NCI-H2227 (cell line): ENCODE results near the gene WSCD1.

Experiments used
- DNase-seq: peaks from one replicate; lab custom pipeline; 2025; ENCODE audit not compliant: unreplicated experiment; lab: John Stamatoyannopoulos, UW

Gene WSCD1

GRCh38 chr17:6059406-6059805, 10.8 kb upstream of the WSCD1 start:
- DNase-seq = no peak

GRCh38 chr17:6061290-6061689, 8.9 kb upstream of the WSCD1 start:
- no peak for DNase-seq

- peak; percentile 22 for DNase-seq
Measured at GRCh38 chr17:6064868-6065267, 5.3 kb upstream of the WSCD1 start.

DNA sequence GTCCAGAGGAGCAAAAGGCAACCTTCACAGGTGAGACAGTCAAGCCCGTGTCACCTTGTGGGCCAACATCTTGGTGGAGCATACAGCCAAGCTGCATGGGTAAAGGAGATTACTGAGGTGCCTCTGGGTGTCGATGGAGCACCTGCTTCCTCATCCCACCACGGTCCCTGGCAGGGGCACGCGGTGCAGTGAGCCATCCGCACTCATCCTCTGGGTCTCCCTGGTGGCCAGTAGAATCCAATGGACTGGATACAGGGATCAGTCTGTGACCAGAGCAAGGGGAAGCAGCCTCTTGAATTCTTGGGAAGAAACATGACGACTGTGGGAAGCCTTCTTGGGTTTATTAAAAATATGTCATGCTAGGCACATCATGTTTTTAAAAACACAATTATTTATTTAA, 4.8 kb upstream of the WSCD1 start:
- no peak for DNase-seq

DNA sequence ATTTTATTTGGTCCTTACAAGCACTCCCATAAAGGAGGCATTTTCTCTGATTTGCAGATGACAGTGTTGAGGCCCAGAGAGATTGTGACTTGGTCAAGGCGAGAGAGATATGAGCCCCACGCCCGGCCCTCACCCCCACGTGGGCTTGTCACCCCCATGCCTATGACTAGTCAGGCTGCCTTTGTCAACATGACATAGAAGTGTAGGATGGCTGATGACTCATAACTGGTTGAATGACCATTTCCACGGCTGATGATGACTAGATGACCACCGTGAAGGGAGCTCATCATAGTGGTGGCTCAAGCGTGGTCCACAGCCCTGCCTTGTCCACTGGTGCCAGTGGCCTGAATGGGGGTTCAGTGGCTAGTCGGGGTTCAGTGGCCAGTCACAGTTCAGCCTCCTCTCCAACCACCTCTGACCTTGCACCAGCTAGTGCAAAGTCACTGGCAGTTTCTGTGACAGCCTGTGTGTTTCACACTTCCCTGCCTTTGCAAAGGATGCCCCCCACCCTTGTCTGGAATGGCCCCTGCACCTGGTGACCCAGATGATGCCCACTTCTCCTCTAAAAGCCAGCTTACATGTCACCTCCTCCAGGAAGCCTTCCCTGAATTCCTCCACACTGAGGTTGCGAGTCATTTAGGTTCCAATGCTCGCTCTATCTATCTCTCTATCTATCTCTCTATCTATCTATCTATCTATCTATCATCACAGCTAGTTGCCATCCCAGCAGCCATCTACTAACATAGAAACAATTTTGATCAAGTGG, 3.8 kb upstream of the WSCD1 start:
- DNase-seq = no peak

GRCh38 chr17:6067060-6067459, 3.1 kb upstream of the WSCD1 start:
- no peak for DNase-seq

DNA sequence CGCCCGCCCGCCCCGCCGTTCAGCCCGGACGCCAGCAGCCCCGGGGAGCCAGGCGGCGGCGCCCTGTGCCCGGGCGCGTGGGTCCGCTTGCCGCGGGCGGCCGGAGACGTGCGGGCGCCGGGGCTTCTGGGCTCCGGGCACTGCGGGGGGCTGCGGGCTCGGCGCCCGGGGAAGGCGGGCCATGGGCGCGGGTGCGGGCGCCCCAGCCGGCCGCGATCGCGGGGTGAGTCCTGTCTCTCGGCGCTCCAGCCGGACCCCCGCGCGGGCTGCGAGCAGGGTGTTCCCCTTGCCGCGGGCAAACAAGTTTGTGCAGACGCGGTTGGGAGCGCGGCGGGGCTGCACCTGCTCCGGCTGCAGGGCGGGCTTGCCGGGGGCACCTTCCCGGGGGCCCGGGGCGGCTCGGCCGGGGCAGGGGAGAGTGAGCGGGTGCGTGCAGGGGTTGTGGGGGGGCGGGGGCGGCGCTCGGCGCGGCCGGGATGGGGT, 292 bp downstream of the WSCD1 start:
- DNase-seq = peak; percentile 29

DNA sequence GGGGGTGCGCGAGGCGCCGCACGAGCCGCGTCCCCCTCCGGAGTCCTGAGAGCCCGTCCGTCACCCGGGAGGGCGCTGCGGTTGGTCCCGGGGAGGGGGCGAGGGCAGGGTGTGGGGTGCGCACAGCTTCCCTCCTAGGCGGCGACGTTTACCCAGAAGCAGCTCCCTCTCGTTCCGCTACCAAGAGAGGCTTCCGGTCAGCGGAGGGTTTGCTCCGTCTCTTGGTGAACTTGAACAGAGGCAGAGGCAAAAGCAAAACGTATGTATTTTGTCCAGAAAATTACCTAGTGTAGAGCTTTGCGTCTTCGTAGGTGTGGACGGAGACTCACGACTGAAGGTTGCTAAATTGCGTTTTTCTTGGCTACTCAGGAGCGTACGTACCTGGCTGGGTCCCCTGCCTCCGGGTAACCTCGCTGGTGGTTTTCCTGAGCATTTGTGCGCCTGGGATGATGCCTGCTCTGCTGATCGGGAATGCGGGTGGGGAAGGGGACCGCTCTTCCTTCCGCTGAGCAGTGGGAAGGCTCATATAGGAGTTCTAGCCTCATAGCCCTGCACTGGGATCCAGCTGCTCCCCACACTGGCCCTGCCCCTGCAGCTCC, 833 bp downstream of the WSCD1 start:
- peak; percentile 14 for DNase-seq

DNA sequence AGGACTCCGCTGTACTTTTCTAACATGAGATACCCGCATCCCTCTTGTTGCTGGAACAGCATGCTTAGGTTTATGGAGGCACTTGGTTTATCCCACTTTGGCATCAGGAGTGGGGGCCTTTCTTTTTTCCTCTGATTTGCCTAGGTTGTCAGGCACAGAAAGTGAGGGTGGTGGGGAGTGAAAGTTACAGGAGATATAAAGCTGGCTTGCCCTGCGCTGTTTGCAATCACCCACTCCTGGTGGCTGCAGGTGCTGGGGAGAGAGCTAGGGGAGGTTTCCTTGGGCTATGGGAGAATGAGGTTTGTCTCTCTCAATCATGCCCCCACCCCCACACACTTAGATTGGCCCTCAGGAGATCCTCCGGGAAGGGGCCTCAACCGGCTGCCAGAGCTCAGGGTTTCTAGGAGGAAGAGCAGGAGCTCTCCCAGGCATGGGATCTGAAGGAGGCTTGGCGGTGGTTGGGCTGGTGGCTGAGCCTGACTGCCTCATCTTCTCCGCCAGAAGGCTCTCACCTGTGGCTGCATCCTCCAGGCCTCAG, 1.4 kb downstream of the WSCD1 start:
- DNase-seq = no peak

DNA sequence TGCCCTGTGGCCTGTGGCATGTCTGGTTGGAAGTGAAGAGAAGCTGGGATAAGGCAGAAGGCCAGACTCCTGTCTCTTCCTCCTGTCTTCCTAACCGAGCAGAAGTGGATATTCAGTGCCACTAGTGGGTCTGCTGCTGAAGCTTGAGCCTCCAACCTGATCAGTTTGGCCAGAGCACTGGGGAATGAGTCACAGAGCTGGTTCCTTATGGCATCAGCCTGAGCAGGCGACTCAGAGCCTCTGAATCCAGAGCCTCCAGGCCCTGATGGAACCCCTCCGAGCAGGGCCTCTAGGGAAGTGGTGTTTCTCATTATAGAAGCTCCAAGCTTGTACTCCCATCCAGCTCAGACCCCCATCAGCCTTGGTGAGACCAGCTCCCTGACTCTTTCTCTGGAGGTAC, 2.0 kb downstream of the WSCD1 start:
- DNase-seq = no peak

GRCh38 chr17:6072611-6073010, 2.4 kb downstream of the WSCD1 start:
- no peak for DNase-seq

DNA sequence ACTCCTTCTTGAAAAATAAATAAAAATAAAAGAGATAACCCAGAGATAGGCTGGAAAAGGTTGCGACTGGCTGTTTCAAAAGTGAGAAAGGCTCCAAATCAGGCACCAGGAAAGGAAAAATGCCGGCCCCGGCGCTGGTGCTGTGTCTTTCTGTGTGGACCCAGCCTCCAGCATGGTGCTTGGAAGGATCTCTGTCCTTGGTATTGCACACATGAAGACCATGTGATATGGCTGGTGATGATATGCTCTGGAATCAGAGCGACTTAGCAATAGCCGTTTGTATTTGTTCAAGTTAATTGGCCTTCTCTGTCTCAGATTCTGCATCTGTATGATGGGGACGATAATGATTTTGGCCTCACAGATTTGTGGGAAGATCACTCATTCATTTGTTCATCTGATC, 3.4 kb downstream of the WSCD1 start:
- DNase-seq = no peak

DNA sequence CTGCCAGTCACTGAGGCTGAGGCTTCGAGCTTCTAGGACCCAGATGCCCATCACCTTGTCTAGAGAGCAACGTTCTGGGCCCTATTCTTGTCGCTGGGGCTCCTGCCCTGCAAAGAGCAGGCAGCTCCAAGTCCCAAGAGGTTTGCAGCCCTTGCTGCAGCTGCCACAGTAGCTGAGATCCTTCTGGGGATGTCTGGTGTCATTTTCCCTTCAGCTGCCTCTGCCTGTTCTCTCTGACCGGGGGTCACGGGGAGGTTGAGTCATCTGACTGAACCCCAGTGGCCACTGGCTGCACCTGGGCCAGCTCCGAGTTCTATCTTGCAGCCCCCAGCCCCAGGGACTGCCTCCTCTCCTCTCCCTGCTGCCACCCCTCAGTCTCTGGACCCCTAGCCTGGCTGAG, 4.9 kb downstream of the WSCD1 start:
- no peak for DNase-seq

DNA sequence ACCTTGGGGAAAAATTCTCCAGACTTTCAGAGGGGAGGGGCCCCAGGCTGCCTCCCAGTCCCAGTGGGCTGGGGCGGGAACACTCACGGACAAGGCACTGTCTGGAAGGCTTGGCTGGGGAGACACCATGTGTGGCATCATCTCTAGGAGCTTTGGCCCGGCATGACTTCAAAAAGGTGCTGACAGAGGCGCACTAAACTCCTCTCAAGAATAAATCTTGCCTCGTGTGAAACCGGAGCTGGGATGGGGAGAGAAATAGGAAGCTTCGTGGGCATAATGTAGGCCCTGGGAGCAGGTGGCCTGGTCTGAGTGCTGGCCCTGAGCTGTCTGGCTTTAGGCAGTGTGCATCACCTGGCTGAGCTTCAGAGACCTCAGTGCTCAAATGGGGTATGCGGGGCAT, 5.7 kb downstream of the WSCD1 start:
- DNase-seq = no peak

DNA sequence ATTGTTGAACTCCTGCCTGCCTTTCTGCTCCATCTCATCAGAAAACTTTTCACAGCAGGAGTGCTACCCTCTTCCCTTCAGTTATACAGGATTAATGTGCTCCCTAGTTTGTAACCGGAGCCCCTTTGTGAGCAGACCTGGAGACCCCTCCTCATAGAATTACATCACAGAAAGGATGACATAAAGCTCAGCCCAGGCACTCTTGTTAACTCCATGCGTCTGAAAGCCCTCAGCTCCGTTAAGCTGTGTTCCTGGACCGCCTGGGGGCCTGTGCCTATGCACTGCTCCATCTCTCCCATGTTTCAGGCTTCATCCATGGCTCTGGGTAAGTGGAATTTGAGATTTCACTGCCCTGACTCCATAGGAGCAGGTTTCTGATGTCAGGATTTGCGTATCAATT, 7.6 kb downstream of the WSCD1 start:
- no peak for DNase-seq

DNA sequence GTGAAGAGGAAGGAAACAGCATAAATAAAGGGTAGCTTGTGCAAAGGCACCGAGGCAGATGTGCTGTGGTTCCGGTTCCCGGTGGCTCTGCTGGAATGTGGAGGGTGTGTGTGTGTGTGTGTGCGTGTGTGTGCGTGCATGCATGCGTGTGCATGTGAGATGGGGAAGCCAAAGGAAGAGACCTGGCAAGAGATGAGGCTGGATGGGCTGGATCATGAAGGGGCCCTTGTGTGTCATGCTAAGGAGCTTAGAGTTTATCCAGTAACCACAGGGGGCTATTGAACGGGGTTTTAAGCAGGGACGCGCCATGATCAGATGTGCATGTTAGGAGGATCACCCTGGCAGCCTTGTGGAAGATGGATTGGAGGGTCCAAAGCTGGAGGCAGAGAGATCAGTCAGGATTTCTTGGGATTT, 8.3 kb downstream of the WSCD1 start:
- no peak for DNase-seq

- no peak for DNase-seq
Measured at GRCh38 chr17:6079155-6079888, 9.1 kb downstream of the WSCD1 start.

GRCh38 chr17:6079960-6080359, 9.8 kb downstream of the WSCD1 start:
- no peak for DNase-seq

GRCh38 chr17:6080711-6081430, 10.7 kb downstream of the WSCD1 start:
- no peak for DNase-seq

- no peak for DNase-seq
Measured at GRCh38 chr17:6082335-6082734, 12.2 kb downstream of the WSCD1 start.
